MM.1S (cell line): ENCODE data around the gene KIAA0825.

Source experiments
- DNase-seq: peaks from one replicate; pipeline ENCODE4 v3.0.0-alpha.2; 2015
- H2AFZ ChIP-seq: fragments of 300-600 bp; sonication (generic); 2 replicates; pipeline ENCODE4 v1.6.0; 2016; ENCODE audit warnings: antibody characterized with exemption, low read length
- H3F3A ChIP-seq: fragments of 300-600 bp; sonication (generic); 2 replicates; pipeline ENCODE4 v1.6.1; 2016; ENCODE audit warnings: mild to moderate bottlenecking, antibody characterized with exemption, low read length, moderate library complexity, mixed read lengths; ENCODE audit not compliant: insufficient read depth
- H3K27ac ChIP-seq: fragments of 300-600 bp; sonication (generic); 2 replicates; pipeline ENCODE4 v1.5.1; 2016; ENCODE audit warnings: mild to moderate bottlenecking, low read length
- H3K27me3 ChIP-seq: fragments of 300-600 bp; sonication (generic); replicated peaks from 2 replicates; pipeline ENCODE4 v1.6.0; 2016; ENCODE audit warnings: low read length; ENCODE audit not compliant: insufficient read depth
- H3K36me3 ChIP-seq: fragments of 300-600 bp; sonication (generic); replicated peaks from 2 replicates; pipeline ENCODE4 v1.6.1; 2016; ENCODE audit warnings: mild to moderate bottlenecking, low read length, mixed read lengths; ENCODE audit not compliant: insufficient read depth
- H3K4me1 ChIP-seq: fragments of 300-600 bp; sonication (generic); 2 replicates; pipeline ENCODE4 v1.6.1; 2016; ENCODE audit warnings: low read length, mixed read lengths
- H3K4me2 ChIP-seq: fragments of 300-600 bp; sonication (generic); 2 replicates; pipeline ENCODE4 v1.6.0; 2016; ENCODE audit warnings: low read depth, low read length
- H3K4me3 ChIP-seq: fragments of 300-600 bp; sonication (generic); 2 replicates; pipeline ENCODE4 v1.5.1; 2016; ENCODE audit warnings: low read length, mixed read lengths
- H3K79me2 ChIP-seq: fragments of 300-600 bp; sonication (generic); 2 replicates; pipeline ENCODE4 v1.6.1; 2016; ENCODE audit warnings: mixed run types, low read length, mixed read lengths
- H3K9ac ChIP-seq: fragments of 300-600 bp; sonication (generic); 2 replicates; pipeline ENCODE4 v1.6.1; 2016; ENCODE audit warnings: low read length, mixed read lengths
- H3K9me2 ChIP-seq: fragments of 300-600 bp; sonication (generic); replicated peaks from 2 replicates; pipeline ENCODE4 v1.6.1; 2016; ENCODE audit warnings: mild to moderate bottlenecking, low read length, mixed read lengths; ENCODE audit not compliant: insufficient read depth
- H3K9me3 ChIP-seq: fragments of 300-600 bp; sonication (generic); replicated peaks from 2 replicates; pipeline ENCODE4 v1.6.1; 2016; ENCODE audit warnings: mild to moderate bottlenecking, low read length, mixed read lengths; ENCODE audit not compliant: insufficient read depth
- H4K20me1 ChIP-seq: fragments of 300-600 bp; sonication (generic); 2 replicates; pipeline ENCODE4 v1.6.1; 2016; ENCODE audit warnings: mild to moderate bottlenecking, low read length, moderate library complexity, mixed read lengths; ENCODE audit not compliant: insufficient read depth
- CTCF ChIP-seq: fragments of 300-600 bp; sonication (generic); IDR thresholded peaks from 2 replicates; pipeline ENCODE4 v1.5.1; 2016; ENCODE audit warnings: antibody characterized with exemption, low read length, mixed read lengths
- EZH2 ChIP-seq: fragments of 300-600 bp; sonication (generic); optimal IDR thresholded peaks from 2 replicates; pipeline ENCODE3; 2017; ENCODE audit warnings: low read depth, mild to moderate bottlenecking, antibody characterized with exemption, low read length, mixed read lengths
- EZH2phosphoT487 ChIP-seq: fragments of 300-600 bp; sonication (generic); IDR thresholded peaks from 2 replicates; pipeline ENCODE4 v1.6.1; 2018; ENCODE audit warnings: antibody characterized with exemption, low read length

Gene KIAA0825

GRCh38 chr5:94473936-94474335, 144.5 kb downstream of the KIAA0825 start:
- Histone ChIP-seq H2AFZ (no peak overlapping the region), H3K27me3 (no peaks in the 10 kb centered on the region), H3K4me3 (no peak overlapping the region), H3K27ac (no peak overlapping the region), H3K36me3 (no peaks in the 10 kb centered on the region), H3K79me2 (no peaks in the 10 kb centered on the region), H3K4me1 (no peaks in the 10 kb centered on the region), H3F3A (no peaks in the 10 kb centered on the region), H4K20me1 (no peaks in the 10 kb centered on the region), H3K9me3 (no peaks in the 10 kb centered on the region), H3K4me2 (no peak overlapping the region), H3K9ac (no peak overlapping the region), H3K9me2 (no peaks in the 10 kb centered on the region)
- DNase-seq, result no peak
- no peak for TF ChIP-seq EZH2
- no peak for TF ChIP-seq CTCF
- TF ChIP-seq EZH2phosphoT487, result no peak

GRCh38 chr5:94471521-94471920, 146.9 kb downstream of the KIAA0825 start:
- Histone ChIP-seq H3K9me3 (no peaks in the 10 kb centered on the region), H3K9me2 (no peaks in the 10 kb centered on the region), H3K79me2 (no peaks in the 10 kb centered on the region), H3K27me3 (no peaks in the 10 kb centered on the region), H2AFZ (no peak overlapping the region), H3K9ac (no peak overlapping the region), H4K20me1 (no peaks in the 10 kb centered on the region), H3K27ac (no peak overlapping the region), H3F3A (no peaks in the 10 kb centered on the region), H3K4me1 (no peaks in the 10 kb centered on the region), H3K4me2 (no peak overlapping the region), H3K4me3 (no peak overlapping the region), H3K36me3 (no peaks in the 10 kb centered on the region)
- TF ChIP-seq CTCF (no peak), EZH2 (no peak), EZH2phosphoT487 (no peak)
- DNase-seq, result no peak

GRCh38 chr5:94470802-94471201, 147.6 kb downstream of the KIAA0825 start:
- Histone ChIP-seq H2AFZ (no peak overlapping the region), H3K79me2 (no peaks in the 10 kb centered on the region), H3F3A (no peaks in the 10 kb centered on the region), H3K9me3 (no peaks in the 10 kb centered on the region), H4K20me1 (no peaks in the 10 kb centered on the region), H3K4me1 (no peaks in the 10 kb centered on the region), H3K4me3 (no peak overlapping the region), H3K9ac (no peak overlapping the region), H3K9me2 (no peaks in the 10 kb centered on the region), H3K27ac (no peak overlapping the region), H3K4me2 (no peak overlapping the region), H3K36me3 (no peaks in the 10 kb centered on the region), H3K27me3 (no peaks in the 10 kb centered on the region)
- TF ChIP-seq CTCF, result no peak
- TF ChIP-seq EZH2phosphoT487, result no peak
- TF ChIP-seq EZH2, result no peak
- no peak for DNase-seq

- Histone ChIP-seq H3K27ac (no peak overlapping the region), H2AFZ (no peak overlapping the region), H3K4me1 (no peaks in the 10 kb centered on the region), H3K79me2 (no peaks in the 10 kb centered on the region), H3F3A (no peaks in the 10 kb centered on the region), H3K9me3 (no peaks in the 10 kb centered on the region), H3K27me3 (no peaks in the 10 kb centered on the region), H3K4me3 (no peak overlapping the region), H3K9ac (no peak overlapping the region), H3K36me3 (no peaks in the 10 kb centered on the region), H4K20me1 (no peaks in the 10 kb centered on the region), H3K4me2 (no peak overlapping the region), H3K9me2 (no peaks in the 10 kb centered on the region)
- no peak for DNase-seq
- TF ChIP-seq EZH2phosphoT487 (no peak), CTCF (no peak), EZH2 (no peak)
Measured at GRCh38 chr5:94469894-94470329, 148.5 kb downstream of the KIAA0825 start.
